DMS153 (cell line): ENCODE data around the gene CYGB.

Experiments used
- DNase-seq: peaks from one replicate; lab custom pipeline; 2025; lab: John Stamatoyannopoulos, UW

The CYGB gene

GRCh38 chr17:76478730-76479514, 58.6 kb downstream of the CYGB start:
- DNase-seq, result no peak

DNA sequence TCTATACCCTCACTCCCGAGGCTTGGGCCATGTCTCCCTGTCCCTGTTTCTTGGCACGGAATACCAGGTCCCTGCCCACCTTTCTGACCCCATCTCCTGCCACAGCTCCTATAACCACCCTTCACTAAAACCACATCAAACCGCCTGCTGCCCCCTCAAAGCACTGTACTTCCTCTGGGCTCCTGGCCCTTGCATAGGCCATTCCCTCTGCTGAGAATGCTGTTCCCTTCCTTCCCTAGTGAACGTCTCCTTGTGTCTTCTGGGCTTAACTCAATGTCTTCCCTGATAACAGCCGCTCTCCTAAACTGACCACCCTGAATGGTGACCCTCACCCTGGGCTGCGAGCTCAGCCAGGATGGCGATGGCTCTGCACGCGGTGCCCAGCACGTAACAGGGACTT, 59.4 kb downstream of the CYGB start:
- DNase-seq, result no peak

- DNase-seq, result no peak
Measured at GRCh38 chr17:76477576-76477975, 59.9 kb downstream of the CYGB start.
